ENCODE results near the gene SKIL.
A peak's percentile ranks its signal among the peaks of the same experiment; 100 is the strongest.

DNA sequence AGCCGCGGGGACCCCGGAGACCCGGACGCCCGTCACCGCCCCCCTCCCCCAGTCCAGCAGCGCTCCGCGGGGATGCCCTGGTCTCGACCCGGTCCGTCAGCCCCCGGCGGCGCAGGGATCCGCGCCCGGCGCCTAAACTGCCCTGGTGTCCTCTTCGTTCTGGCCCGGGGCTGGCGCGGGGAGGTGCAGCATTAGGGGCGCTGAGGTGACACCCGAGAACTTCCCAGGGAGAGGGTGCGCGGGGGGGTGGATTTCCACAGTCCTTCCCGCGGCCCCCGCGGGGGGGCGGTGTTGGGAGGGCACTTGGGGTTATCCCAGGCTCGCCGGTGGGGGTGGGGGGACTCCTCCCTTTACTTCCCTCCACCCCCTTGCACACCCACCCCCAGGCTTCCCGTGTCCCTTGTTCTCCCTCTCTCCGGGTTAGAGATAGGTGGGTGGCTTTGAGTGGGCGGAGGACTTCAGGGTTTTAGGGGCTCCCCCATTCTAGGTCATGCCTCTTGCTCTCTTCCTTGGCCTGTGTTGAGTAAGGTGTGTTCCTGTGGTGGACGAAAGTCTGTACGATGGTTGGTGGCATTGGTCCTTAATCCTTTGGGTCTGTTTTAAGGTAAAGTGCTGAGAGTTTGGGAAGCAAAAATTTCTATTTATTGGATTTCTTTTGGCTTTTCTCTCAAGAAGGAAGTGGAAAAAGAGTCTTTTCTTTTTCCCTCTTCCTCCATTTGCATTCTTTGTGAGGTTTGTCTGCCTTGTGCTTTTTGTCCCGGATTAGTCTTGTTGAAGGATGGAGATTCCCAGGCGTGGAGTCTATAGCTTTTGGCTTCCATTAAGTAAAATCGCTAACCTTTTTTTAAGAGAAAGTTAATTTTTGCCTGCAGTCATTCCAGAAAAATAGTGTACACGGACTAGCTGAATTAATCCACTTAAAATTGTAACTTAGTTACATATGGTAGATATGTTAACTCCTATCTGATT is 811 bp downstream of the SKIL start:
- peak in 1 of 3 experiments; percentile 21 for TF ChIP-seq CTCF (IDR thresholded peaks at IDR 0.05)
- TF ChIP-seq POLR2A (IDR thresholded peaks at IDR 0.05): no peak
